Adipocyte (in vitro differentiated cells): ENCODE data around the gene ARHGAP36.

Experiments used
- DNase-seq: peaks from one replicate; pipeline ENCODE4 v3.0.0-alpha.2; 2015; ENCODE audit warnings: low read depth
- H3K27me3 ChIP-seq: replicated peaks from 2 replicates; pipeline ENCODE4 v1.7.0; 2013; ENCODE audit warnings: mild to moderate bottlenecking, low read length, moderate library complexity; ENCODE audit not compliant: control insufficient read depth, insufficient read depth
- H3K36me3 ChIP-seq: 2 replicates; pipeline ENCODE4 v1.7.0; 2013; ENCODE audit warnings: low read length, mild to moderate bottlenecking, moderate library complexity; ENCODE audit not compliant: control insufficient read depth, insufficient read depth, severe bottlenecking
- H3K4me1 ChIP-seq: 2 replicates; pipeline ENCODE4 v1.7.0; 2013; ENCODE audit warnings: mild to moderate bottlenecking, low read length, moderate library complexity; ENCODE audit not compliant: control insufficient read depth, insufficient read depth
- H3K4me3 ChIP-seq: 2 replicates; pipeline ENCODE4 v1.7.0; 2013; ENCODE audit warnings: mild to moderate bottlenecking, low read length, moderate library complexity
- H3K9ac ChIP-seq: 2 replicates; pipeline ENCODE4 v1.7.0; 2013; ENCODE audit warnings: mild to moderate bottlenecking, low read length, moderate library complexity
- H3K9me3 ChIP-seq: 2 replicates; pipeline ENCODE4 v1.7.0; 2013; ENCODE audit warnings: mild to moderate bottlenecking, low read length, moderate library complexity; ENCODE audit not compliant: control insufficient read depth

ARHGAP36 gene, protein sequence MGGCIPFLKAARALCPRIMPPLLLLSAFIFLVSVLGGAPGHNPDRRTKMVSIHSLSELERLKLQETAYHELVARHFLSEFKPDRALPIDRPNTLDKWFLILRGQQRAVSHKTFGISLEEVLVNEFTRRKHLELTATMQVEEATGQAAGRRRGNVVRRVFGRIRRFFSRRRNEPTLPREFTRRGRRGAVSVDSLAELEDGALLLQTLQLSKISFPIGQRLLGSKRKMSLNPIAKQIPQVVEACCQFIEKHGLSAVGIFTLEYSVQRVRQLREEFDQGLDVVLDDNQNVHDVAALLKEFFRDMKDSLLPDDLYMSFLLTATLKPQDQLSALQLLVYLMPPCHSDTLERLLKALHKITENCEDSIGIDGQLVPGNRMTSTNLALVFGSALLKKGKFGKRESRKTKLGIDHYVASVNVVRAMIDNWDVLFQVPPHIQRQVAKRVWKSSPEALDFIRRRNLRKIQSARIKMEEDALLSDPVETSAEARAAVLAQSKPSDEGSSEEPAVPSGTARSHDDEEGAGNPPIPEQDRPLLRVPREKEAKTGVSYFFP

DNA sequence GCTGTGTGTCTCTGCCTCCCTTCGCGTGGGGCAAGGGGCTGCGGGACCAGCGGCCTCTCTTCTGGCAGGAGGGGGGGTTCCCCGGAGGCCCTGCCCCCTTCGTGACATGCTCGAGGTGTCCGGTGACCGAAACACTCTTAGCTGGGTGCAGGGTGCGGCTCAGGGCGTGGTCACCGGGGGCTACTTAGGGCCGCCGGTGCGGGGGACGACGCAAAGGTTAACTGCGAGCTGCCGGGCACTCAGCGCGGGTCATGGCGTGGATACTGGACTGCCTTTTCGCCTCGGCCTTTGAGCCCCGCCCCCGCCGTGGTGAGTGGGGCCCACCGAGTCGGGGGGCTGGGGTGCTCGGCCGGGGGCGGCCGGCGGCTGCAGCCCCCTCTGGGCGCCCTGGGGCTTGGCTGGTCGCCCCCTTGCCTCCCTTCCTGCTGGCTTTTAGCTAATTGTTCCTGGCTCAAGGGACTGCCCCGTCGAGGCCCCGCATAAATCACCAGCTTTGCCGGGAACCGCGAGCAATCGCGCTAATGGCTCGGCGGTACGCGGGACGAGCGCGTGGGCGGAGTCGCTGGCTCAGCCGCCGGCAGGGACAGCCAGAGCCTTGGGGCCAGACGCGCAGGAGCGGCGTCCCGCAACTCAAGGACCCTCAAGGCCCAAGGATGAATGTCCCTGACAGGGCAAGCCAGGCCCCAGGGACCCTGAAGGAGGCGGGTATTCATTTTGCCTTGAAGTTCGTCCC, at the start of gene ARHGAP36:
Gene ARHGAP36 (plus strand): TSS at position 211 of the 733 bp plus-strand sequence. CDS start 23,320 bp downstream, outside the sequence.
- peaks cover 66% of the 10 kb centered on the region for H3K27me3 ChIP-seq
- H3K36me3 ChIP-seq, result no peaks in the 10 kb centered on the region
- no peaks in the 10 kb centered on the region for H3K4me1 ChIP-seq
- peaks cover 4% of the 10 kb centered on the region for H3K9me3 ChIP-seq
- no peak within 1 kb of the TSS for H3K9ac ChIP-seq
- H3K4me3 ChIP-seq, result no peak within 1 kb of the TSS
- no peak for DNase-seq

DNA sequence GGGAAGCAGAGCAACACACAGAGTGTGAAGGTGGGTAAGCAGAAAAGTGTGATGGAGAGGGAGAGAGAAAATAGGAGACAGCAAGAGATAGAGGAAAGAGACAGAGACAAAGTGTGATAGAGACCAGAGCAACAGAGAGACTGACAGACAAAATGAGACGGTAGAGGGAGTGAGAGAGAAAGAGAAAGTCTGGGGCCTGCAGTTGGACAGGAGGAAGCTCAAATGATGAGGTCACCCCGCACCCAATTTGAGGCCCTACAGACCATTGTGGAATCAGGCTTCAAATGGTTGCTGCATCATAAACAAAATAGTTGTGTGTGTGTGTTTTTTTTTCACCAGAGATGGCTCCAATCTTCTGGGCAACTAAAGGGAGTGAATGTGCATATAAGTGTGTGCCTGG, 48.0 kb upstream of the ARHGAP36 start:
- no peaks in the 10 kb centered on the region for H3K4me1 ChIP-seq
- no peaks in the 10 kb centered on the region for H3K36me3 ChIP-seq
- peaks cover 30% of the 10 kb centered on the region for H3K27me3 ChIP-seq
- no peak overlapping the region for H3K4me3 ChIP-seq
- no peak overlapping the region for H3K9ac ChIP-seq
- no peak for DNase-seq
- peaks cover 3% of the 10 kb centered on the region for H3K9me3 ChIP-seq

DNA sequence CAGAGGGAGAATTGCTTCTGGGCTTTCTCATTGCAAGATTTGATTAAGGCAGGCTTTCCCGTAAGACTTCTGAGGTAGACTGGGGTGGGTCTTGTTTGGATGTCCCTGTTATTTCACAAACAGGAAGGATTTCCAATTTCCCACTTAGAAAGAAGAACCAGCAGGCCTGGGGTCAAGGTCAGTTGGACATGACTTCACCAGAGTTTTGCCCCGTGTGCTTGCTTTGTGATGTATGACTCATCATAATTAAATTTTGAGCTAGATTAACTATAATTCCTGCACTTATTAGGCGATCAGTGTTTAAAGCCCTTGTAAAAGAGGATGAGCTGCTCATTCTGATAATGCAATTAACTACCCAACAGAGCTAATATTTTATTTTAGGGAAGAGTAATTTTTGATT, 32.8 kb upstream of the ARHGAP36 start:
- H3K4me3 ChIP-seq, result no peak overlapping the region

DNA sequence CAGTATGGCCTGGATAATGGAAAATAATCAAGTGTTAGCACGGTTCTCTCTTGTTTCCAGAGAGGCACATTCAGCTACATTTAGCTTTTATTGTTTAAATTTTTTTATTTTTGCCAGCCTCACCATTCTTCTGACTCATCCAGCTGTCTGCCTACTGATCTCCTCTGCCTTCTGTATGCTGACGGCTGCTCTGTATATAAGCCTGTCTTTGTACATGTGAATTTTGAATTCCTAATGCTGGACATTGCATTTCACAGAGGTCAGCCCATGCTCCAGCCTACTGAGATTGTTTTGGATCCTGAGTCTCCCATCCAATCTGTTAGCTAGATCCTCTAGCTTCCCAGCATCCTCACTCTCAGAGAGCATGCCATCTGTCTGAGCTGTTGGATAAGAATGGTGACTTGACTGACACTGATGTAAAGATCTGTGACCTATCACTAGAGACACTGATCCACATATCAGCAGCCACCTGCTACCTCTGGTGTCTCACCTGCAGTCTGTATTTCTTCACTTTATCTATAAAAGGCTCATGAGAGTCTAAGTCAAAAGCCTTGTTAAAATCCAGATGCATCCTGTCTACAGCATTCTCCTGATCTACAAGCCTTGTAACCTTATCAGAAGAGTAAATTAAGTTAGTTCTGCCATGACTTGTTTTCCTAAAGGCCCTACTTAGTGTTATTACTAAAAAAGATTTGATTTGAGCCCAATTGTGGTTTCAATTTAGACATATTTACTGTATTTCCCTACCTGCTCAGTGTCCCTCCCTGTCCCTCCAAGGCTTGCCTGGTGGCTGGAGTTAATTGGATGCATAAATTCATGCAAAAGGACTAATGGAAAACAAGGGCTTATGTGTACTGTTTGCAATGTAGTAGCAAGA, 25.6 kb upstream of the ARHGAP36 start:
- no peak overlapping the region for H3K4me3 ChIP-seq
- H3K36me3 ChIP-seq, result no peaks in the 10 kb centered on the region
- no peaks in the 10 kb centered on the region for H3K4me1 ChIP-seq
- no peak overlapping the region for H3K9ac ChIP-seq
- peaks cover 51% of the 10 kb centered on the region for H3K27me3 ChIP-seq
- DNase-seq, result no peak
- H3K9me3 ChIP-seq, result peaks cover 8% of the 10 kb centered on the region

More for the DNA sequence above, 32.8 kb upstream of the ARHGAP36 start:
- Histone ChIP-seq H3K9me3 (peaks cover 21% of the 10 kb centered on the region), H3K27me3 (peaks cover 23% of the 10 kb centered on the region), H3K36me3 (no peaks in the 10 kb centered on the region), H3K9ac (no peak overlapping the region), H3K4me1 (no peaks in the 10 kb centered on the region)
- no peak for DNase-seq

DNA sequence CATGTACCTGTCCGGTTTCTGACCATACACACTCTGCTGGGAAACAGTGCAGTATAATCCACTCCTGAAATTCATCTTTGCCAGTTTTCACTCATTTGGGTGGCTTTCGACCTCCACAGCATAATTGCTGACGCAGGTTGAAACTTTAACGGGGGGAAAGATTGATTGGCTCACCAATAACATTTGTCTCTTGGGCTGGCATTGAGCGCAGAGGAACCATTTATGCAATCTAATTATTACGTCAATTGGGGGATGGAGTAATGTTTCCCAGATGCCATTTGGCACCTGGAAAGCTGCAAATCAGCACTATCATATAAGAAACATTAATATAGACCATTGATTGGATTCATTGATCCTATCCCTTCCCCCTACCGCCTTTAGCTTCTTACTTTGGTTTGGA, 24.1 kb upstream of the ARHGAP36 start:
- Histone ChIP-seq H3K9me3 (peaks cover 8% of the 10 kb centered on the region), H3K9ac (no peak overlapping the region), H3K36me3 (no peaks in the 10 kb centered on the region), H3K4me1 (no peaks in the 10 kb centered on the region), H3K4me3 (no peak overlapping the region), H3K27me3 (peaks cover 55% of the 10 kb centered on the region)
- no peak for DNase-seq

DNA sequence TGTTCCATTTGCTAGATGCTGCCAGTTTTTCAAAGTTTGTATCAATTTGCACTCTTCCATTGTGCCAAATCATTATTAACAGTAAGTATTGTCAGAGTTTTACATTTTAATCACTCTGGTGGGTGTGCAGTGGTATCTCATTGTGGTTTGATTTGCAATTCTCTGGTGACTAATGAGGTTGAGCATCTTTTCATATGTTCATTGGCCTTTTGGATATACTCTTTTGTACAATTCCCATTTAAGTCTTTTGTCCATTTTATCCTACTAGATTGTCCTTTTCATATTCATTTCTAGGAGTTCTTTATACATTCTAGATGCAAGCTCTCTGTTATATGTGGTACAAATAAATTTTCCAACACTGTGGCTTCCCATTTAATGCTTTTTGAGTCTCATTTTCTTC, 17.4 kb upstream of the ARHGAP36 start:
- peaks cover 61% of the 10 kb centered on the region for H3K27me3 ChIP-seq
- DNase-seq, result no peak
- H3K9ac ChIP-seq, result no peak overlapping the region
- peaks cover 6% of the 10 kb centered on the region for H3K9me3 ChIP-seq
- H3K36me3 ChIP-seq, result no peaks in the 10 kb centered on the region
- no peak overlapping the region for H3K4me3 ChIP-seq
- no peaks in the 10 kb centered on the region for H3K4me1 ChIP-seq

DNA sequence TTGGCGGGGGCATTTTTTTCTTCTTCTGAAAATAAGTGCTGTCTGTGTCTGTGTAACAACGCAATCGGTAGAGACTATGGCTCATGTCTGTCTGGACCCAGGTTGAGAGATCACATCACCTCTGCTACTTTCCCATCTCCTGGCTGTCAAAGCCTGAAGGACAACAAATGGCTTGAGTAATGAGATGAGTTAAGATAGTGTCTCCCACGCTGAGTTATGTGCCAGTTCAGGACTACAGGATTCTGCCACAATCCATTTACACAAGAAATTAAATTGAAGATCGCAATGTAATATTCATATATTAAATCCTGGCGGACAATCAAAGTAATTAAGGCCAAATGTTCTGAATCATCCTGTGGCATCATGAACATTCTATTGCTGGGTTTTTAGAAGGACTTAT, 16.5 kb upstream of the ARHGAP36 start:
- H3K27me3 ChIP-seq, result peaks cover 59% of the 10 kb centered on the region
- peaks cover 6% of the 10 kb centered on the region for H3K9me3 ChIP-seq
- no peaks in the 10 kb centered on the region for H3K36me3 ChIP-seq
- no peak overlapping the region for H3K4me3 ChIP-seq
- DNase-seq, result no peak
- no peaks in the 10 kb centered on the region for H3K4me1 ChIP-seq
- no peak overlapping the region for H3K9ac ChIP-seq

DNA sequence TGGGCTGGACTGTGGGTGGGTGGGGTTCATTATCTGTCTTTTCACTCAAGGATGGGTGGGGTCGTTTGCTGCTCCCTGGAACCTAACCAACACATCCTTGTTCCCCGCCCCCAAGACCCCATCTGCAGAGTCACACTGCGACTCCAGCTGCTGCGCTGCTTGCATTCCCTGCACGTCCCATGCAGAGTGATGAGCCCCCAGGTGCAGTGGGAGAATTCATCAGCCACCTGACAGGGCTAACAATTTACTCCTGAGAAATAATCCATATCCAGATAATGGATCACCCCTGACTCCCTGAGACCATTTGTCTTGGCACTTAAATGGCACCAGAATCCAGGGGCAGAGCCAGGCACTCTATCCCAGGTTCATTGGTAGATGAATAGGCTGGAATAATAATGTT, 12.4 kb upstream of the ARHGAP36 start:
- Histone ChIP-seq H3K36me3 (no peaks in the 10 kb centered on the region), H3K9me3 (peaks cover under 1% of the 10 kb centered on the region), H3K9ac (no peak overlapping the region), H3K4me1 (no peaks in the 10 kb centered on the region), H3K4me3 (no peak overlapping the region), H3K27me3 (peaks cover 63% of the 10 kb centered on the region)
- no peak for DNase-seq

DNA sequence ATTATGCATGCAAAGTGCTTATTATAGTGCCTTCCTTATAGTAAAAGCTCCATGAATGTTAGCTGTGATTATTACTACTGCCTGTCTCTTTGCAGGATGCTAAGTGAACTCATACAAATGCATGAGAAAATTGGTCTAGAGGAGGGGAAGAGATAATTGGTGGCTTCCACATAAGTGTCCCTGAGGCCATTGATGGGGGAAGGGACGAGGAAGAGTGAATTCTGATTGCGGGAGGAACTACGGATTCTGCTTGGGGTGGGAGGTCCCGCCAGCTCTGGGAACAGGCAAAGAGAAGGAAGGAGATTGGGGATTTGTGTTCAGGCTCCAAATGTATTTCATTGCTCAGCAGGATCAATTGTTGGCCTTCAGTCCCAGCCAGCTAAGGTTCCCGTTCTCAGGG, 11.6 kb upstream of the ARHGAP36 start:
- H3K9ac ChIP-seq, result no peak overlapping the region
- peaks cover 57% of the 10 kb centered on the region for H3K27me3 ChIP-seq
- no peaks in the 10 kb centered on the region for H3K9me3 ChIP-seq
- H3K4me1 ChIP-seq, result no peaks in the 10 kb centered on the region
- DNase-seq, result no peak
- no peak overlapping the region for H3K4me3 ChIP-seq
- no peaks in the 10 kb centered on the region for H3K36me3 ChIP-seq

DNA sequence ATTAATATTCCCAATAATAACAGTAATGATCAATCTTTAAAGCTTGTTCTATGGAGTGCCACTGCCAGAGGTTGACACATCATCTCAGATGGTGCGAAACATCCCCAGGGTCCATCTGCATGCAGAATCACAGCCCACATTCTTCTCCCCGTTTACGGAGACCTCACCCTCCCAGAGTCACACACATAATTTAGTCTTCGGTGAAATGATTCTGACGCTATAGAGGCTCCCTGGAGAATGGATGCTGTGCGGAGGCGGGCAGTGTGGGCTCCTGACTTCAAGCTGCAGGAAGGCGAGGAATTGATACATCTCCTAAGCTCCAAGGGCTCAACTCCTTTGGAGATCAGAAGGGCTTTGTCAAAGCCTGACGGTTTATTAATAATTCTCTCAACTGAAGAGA, 11.0 kb upstream of the ARHGAP36 start:
- DNase-seq, result no peak
- Histone ChIP-seq H3K4me3 (no peak overlapping the region), H3K4me1 (no peaks in the 10 kb centered on the region), H3K36me3 (no peaks in the 10 kb centered on the region), H3K9me3 (no peaks in the 10 kb centered on the region), H3K27me3 (peaks cover 53% of the 10 kb centered on the region), H3K9ac (no peak overlapping the region)

DNA sequence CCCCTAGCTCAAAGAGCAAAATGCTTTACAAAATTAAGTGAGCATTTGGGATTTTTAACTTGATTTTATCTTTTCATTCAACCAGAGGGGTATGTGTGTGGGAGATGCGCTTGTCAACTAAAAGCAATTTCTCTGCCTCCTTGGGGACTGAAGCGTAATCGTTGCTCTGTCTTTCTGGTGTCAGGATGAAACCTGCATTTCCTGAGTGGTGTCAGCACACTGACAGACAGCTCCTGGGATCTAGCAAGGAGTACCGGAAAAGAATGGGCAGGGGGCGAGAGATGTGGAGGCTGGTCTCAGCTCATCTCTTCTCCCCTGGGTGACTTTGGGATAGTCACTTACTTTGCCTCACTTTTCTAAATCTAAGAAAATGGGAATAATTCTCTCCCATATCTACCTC, 5.1 kb upstream of the ARHGAP36 start:
- H3K4me3 ChIP-seq, result no peak overlapping the region
- H3K36me3 ChIP-seq, result no peaks in the 10 kb centered on the region
- H3K4me1 ChIP-seq, result no peaks in the 10 kb centered on the region
- peaks cover 52% of the 10 kb centered on the region for H3K27me3 ChIP-seq
- H3K9me3 ChIP-seq, result peaks cover 4% of the 10 kb centered on the region
- DNase-seq, result no peak
- H3K9ac ChIP-seq, result no peak overlapping the region
